Hippocampal formation (tissue), 2 donors: Measurements from ENCODE around the gene KIAA0513.

Experiments
- DNase-seq, 2 donors: peaks; one replicate each; lab custom pipeline; 2025; lab: John Stamatoyannopoulos, UW

KIAA0513 gene

GRCh38 chr16:85089525-85089924, 61.9 kb downstream of the KIAA0513 start:
- no peak for DNase-seq

- DNase-seq, result no peak
These were observed 62.6 kb downstream of the KIAA0513 start for GRCh38 chr16:85090181-85090580.

DNA sequence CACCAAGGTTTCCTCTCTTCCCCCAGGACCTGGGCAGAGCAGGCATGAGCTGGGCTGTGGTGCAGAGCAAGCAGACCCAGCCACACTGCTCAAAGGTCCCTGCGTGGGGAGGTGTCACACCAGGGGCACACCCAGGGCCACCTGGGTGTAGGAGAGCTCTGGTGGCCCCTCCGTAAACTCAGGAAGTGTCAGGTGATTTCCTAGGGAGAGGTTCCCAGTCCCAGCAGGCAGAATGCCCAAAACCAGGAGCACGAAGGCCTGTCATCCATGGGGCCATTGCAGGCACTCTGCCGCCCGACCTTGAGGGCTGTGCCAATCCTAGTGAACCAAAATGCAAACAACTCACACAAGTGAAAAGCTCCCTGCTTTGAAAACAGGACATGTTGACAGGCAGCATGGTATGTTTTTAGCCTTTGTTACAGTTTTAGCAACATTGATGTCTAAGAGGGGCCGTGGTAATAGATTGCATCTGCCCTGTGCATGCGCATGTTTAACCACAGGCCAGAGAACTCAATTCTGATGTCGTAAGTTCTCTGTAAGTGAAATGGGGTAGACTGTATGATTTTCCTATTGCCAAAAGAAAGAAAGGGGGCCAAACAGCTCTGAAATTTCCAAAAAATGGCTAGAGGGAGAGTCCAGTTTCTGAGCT, 63.4 kb downstream of the KIAA0513 start:
- no peak for DNase-seq

GRCh38 chr16:85091522-85091910, 63.9 kb downstream of the KIAA0513 start:
- no peak for DNase-seq

DNA sequence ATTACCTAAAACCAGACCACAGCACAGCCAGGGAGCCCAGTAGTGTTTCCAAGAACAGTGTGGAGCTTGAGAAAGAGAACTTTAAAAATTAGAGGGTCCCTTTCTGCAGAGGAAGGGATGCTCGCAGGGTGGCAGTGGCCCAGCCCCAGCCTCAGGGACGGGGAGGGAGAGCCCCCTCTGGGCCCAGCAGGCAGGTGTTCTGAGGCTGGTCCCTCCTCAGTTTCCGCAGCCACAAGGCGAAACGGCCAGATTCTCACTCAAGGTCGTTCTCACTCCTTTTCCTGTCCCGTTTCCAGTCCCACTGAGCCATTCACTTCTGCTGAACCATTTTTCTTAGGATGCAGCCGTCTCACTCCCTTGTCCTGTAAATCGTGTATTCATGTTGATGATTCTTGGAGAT, 64.7 kb downstream of the KIAA0513 start:
- DNase-seq, result no peak

DNA sequence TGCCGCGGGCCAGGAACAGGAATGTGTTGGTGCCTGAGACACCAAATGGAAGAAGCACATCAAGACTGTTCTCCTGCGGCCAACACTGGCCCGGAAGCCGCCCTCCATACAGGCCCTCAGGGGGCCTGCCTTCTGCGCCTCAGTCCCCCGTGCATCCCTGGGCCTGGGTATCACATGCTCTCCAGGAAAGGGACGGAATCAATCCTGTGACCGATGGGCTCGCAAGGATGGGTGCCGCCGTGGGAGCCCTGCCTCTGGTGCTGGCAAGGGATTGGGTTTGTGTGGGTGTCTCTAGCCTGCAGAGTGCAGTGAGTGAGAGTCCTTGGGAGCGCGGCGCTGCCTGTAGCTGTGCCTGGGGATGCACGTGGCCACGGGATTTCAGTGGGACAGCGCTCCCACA, 65.3 kb downstream of the KIAA0513 start:
- no peak for DNase-seq

GRCh38 chr16:85093705-85094104, 66.1 kb downstream of the KIAA0513 start:
- no peak for DNase-seq

GRCh38 chr16:85094176-85094805, 66.7 kb downstream of the KIAA0513 start:
- DNase-seq, result no peak

- DNase-seq, result no peak
These were observed 67.2 kb downstream of the KIAA0513 start for GRCh38 chr16:85094812-85095211.

DNA sequence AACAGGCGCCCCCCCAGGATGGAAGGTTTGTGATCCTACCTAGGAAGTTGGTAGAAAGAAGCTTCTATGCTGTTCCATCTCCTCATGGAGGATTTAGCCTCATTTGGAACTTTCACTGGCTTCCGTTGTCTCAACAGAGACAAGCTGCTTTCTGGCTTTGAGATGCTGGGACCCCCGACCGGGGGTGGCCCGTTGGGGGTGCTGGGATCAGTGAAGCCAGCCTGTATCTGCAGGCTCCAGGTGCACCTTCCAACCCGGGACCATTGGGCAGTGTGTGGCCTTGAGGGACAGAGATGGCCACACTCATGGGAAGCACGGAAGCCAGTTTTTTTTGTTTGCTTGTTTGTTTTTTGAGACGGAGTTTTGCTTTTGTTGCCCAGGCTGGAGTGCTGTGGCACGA, 69.3 kb downstream of the KIAA0513 start:
- no peak for DNase-seq

- no peak for DNase-seq
These were observed 71.0 kb downstream of the KIAA0513 start for GRCh38 chr16:85098565-85098964.

DNA sequence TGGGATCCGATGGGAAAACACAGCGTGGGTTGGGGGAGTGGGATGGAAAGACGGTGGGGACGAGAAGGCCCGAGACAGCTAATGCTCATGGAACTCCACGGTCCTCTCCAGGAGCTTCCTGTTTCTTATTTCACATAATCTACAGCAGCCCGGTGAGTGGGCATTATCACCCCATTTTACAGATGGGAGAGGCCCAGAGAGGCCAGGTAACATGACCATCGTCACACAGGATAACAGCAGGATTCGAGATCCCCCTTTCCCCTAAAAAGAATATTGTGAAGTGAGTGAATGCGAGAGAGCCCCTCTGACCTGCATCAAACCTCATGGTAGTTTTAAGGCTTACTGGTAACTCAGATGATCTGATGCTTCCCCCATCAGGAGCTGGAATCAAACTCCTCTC, 72.7 kb downstream of the KIAA0513 start:
- no peak for DNase-seq

GRCh38 chr16:85101956-85102630, 74.5 kb downstream of the KIAA0513 start:
- DNase-seq, result no peak

DNA sequence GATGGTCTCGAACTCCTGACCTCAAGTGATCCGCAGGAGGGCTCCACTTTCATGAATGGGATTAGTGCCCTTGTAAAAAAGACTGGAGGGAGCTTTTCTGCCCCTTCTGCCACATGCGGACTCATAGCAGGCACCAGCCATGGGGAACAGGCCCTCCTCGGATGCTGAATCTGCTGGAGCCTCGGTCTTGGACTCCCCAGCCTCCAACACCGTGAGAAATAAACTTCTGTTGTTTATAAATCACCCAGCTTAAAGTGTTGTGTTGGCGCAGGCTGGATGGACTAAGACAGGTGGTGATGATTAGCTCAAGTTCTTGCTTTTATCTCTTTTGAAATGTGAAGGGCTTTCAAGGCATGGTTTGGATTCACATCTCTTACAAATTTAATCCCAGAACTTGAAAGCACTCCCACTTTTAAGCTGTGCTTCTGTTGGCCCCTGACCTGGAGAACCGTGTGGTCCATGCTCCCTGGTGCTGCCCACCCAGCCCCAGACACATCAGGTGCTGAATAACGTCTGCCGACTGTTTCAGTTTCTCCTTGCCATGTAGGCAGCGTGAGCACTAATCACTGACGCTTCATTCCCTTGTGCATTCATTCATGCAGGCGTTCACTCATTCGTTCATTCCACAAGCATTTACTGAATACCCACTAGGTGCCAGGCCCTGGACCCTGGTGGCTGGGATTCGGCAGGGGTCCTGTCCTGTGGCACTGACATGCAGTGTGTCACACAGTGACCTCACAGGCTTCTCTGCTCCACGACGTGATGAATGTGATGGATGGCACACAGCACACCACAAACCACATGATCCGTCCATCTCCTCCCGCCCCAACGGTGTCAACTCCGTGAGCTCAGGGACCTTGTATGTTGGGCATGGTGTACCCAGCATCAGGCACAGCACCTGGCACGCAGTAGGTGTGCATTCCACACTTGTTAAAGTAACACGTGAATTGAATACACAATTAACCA, 75.8 kb downstream of the KIAA0513 start:
- DNase-seq, result no peak

GRCh38 chr16:85104147-85104546, 76.6 kb downstream of the KIAA0513 start:
- DNase-seq, result no peak

DNA sequence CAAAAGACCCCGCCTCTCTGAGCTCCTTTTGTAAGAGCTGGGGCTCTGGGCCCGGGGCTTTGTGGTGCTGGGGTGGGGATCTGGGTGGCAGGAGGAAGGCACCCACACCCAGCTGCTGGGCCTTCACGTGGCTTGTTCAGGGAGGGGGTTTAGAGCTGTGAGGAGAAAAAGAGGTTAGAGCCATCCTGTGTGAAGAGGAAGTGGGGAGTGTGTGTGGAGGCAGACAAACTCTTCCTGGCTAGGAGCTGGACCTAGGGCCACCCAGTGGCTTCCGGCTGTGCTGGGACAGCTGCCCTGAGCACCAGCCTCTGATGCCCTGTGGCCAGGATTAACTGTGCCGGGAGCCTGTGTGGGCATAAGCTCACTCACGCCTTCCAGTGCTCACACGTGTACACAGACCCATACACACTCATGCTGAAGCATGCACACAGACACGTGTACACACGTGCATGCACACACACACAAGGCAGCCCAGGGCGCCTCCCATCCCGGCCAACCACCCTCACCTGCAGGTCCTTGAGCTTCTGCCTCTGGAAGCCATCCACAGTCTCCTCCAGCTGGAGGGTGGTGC, 77.3 kb downstream of the KIAA0513 start:
- DNase-seq, result peak; percentile 36 to 41

DNA sequence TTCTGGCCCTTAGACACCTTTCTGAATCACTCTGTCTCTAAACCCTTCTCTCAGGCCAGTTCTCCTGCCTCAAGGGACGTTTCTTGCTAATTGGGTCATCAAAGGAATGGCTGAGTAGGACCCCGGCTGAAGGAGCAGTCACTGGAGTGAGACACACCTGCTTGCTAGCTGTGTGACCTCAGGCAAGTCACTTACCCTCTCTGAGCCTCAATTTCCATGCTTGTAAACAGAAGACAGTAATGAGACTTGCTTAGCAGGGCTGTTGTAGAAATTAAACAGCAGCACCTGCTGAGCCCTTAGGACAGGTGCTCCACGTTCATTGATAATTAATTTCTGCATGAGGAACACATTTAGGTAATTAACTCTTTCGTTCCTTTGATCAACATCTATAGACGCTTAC, 77.9 kb downstream of the KIAA0513 start:
- DNase-seq, result no peak

DNA sequence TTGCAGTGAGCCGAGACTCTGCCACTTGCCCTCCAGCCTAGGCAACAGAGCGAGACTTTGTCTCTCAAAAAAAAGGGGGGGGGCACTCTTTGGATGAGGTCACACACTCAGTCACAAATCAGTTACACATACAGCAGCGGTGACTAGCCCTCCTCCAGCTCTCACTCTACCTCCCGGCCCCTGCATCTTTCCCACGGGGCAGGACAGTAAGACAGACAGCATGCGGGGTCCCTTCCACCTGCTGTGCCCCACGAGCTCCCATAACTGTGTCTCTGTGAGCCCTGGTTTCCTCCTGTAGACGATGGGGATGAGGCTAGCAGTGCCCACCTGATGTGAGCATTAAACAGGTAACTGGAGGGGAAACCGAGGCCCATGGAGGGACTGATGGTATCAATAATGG, 79.5 kb downstream of the KIAA0513 start:
- DNase-seq, result no peak

DNA sequence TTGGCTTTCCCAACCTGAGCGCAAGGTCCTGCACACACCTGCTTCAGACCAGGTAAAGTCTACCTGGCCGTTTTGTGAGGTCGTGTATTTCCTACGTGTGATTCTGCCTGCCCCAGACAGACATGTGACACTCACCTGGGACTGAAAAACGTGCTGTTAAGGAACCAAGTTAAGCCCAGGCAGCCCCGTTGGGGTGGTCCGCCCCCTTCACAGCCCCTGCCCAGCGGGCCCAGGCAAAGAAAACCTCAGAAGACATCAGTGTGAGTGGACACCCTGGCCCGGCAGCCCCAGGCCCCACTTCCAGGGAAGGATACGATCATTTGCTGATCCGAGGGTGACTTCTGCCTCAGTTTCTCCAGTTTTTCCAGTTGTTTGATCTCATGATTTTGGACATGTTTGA, 79.9 kb downstream of the KIAA0513 start:
- no peak for DNase-seq

GRCh38 chr16:85110105-85110504, 82.5 kb downstream of the KIAA0513 start:
- no peak for DNase-seq

DNA sequence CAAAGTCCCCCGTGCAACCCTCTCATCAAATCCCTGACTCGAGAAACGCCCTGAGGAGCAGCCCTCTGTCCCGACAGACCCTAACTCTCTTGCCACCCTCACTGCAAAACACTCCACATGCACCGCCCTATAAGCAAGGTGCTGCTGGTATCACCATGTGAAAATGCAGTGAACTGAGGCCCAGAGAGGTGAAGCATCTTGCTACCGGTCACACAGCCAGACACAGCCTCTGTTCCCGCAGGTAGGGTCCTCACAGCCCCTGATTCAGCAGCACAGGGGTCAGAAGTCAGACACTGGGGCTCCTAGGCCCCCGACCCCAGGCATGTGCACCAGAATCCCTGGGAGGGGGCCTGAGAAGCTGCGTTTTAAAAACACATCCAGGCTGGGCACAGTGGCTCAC, 83.6 kb downstream of the KIAA0513 start:
- no peak for DNase-seq

DNA sequence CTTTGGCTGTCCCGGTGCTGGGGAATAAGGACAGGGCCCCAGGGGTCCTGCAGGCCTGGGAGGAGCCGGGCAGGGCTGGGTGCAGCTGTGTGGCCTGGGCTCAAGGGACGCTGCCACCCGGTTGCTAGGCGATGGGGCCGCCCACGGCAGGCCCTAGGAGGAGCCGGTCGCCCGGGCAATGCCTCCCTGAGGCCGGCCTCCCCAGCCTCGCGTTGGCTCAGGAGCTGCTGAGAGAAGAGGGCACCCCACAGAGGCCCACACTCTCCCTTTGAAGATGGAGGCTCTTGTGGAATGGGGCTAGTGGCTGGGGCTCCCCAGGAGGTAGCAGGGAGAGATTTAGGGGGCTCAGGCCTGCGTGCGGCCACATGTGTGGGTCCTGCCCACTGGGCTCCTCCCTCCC, 84.8 kb downstream of the KIAA0513 start, which contains the start of gene CIBAR2:
CIBAR2 (minus strand) TSS at position 109 of the 400 bp plus-strand sequence. CDS start 120 bp downstream, outside the sequence.
- DNase-seq, result no peak
